GM12878 (cell line): Measurements from ENCODE around the gene SENP6. TPM values are rescaled to one million over a fixed set of nuclear protein-coding genes. Genes with fewer than 3 reads are reported as not detected.

Source experiments
- ATAC-seq: fragments of 200-7000 bp; cut with Tn5 transposase; 3 replicates; pipeline ENCODE4 v1.9.1; 2020; ENCODE audit warnings: mild to moderate bottlenecking, moderate library complexity
- BruUV-seq: library from RNA; stranded (reverse); fragments of 400-500 nt; replicated peaks from 2 replicates; lab custom pipeline; 2021; lab: Mats Ljungman, UMichigan
- CTCF ChIA-PET: fragments of 300-600 bp; sonication (Branson Sonifier 250); formaldehyde crosslinking; extraction: SDS; loops from one replicate; lab custom pipeline; 2021; ENCODE audit warnings: inconsistent platforms; lab: Yijun Ruan, JAX
- POLR2A ChIA-PET: fragments of 350-600 bp; formaldehyde crosslinking; extraction: SDS; loops from one replicate; lab custom pipeline; 2021; ENCODE audit warnings: inconsistent platforms; lab: Charles Lee
- RAD21 ChIA-PET: fragments of 300-600 bp; sonication (Branson Sonifier 250); formaldehyde crosslinking; loops from one replicate; lab custom pipeline; 2023; ENCODE audit warnings: antibody characterized with exemption; ENCODE audit not compliant: unreplicated experiment; lab: Charles Lee
- SMC1A ChIA-PET: fragments of 300-600 bp; sonication (Branson Sonifier 250); formaldehyde crosslinking; loops from one replicate; lab custom pipeline; 2023; ENCODE audit not compliant: unreplicated experiment, uncharacterized antibody; lab: Charles Lee
- DNase-seq: peaks from one replicate; pipeline ENCODE4 v3.0.0-alpha.2; 2011; ENCODE audit warnings: low read depth, low spot score
- FAIRE-seq: peaks from 3 replicates; lab custom pipeline; 2011; peaks lifted over from hg19 to GRCh38; lab: Jason Lieb, UNC
- H2AFZ ChIP-seq: 2 replicates; pipeline ENCODE4 v1.6.0; 2011; ENCODE audit warnings: low read depth, low read length, control low read depth; ENCODE audit not compliant: control insufficient read depth
- H3K27ac ChIP-seq: 2 replicates; pipeline ENCODE4 v1.5.1; 2011; ENCODE audit warnings: control low read depth; ENCODE audit not compliant: control insufficient read depth, insufficient read depth
- H3K27me3 ChIP-seq, 2 experiments: replicated peaks in 1 of 2; 2 replicates each; pipeline versions ENCODE4 v1.6.0 to v1.6.1; 2011; ENCODE audit warnings: low read length in 1 of 2; ENCODE audit not compliant: control insufficient read depth in 2 of 2, insufficient read depth in 2 of 2
- H3K36me3 ChIP-seq, 2 experiments: 2 replicates each; pipeline ENCODE4 v1.5.1; 2011; ENCODE audit warnings: low read length in 1 of 2; ENCODE audit not compliant: control insufficient read depth in 2 of 2, insufficient read depth in 2 of 2
- H3K4me1 ChIP-seq: 2 replicates; pipeline ENCODE4 v1.6.1; 2011; ENCODE audit warnings: mild to moderate bottlenecking, low read length, moderate library complexity, mixed read lengths; ENCODE audit not compliant: control insufficient read depth, insufficient read depth
- H3K4me2 ChIP-seq: 2 replicates; pipeline ENCODE4 v1.6.0; 2011; ENCODE audit warnings: control low read depth; ENCODE audit not compliant: control insufficient read depth, insufficient read depth
- H3K4me3 ChIP-seq: fragments of 200-600 bp; sonication (generic); 2 replicates; pipeline ENCODE4 v1.5.1; 2016
- H3K79me2 ChIP-seq: 2 replicates; pipeline ENCODE4 v1.6.0; 2011; ENCODE audit warnings: low read length; ENCODE audit not compliant: control insufficient read depth, insufficient read depth
- H3K9ac ChIP-seq: 2 replicates; pipeline ENCODE4 v1.8.0; 2011; ENCODE audit warnings: low read length, control low read depth, mixed read lengths; ENCODE audit not compliant: control insufficient read depth, insufficient read depth
- H3K9me3 ChIP-seq: replicated peaks from 3 replicates; pipeline ENCODE4 v1.5.1; 2011; ENCODE audit warnings: mild to moderate bottlenecking, low read length; ENCODE audit not compliant: control insufficient read depth, insufficient read depth
- H4K20me1 ChIP-seq: 2 replicates; pipeline ENCODE4 v1.6.0; 2011; ENCODE audit not compliant: control insufficient read depth, insufficient read depth
- CREM ChIP-seq: IDR thresholded peaks from 2 replicates; pipeline ENCODE4 v1.6.1; 2014; ENCODE audit warnings: antibody characterized with exemption, low read depth
- IRF4 ChIP-seq: IDR thresholded peaks from 2 replicates; pipeline ENCODE4 v1.6.1; 2011; ENCODE audit warnings: low read depth, low read length
- JUND ChIP-seq: IDR thresholded peaks from 2 replicates; pipeline ENCODE4 v1.6.1; 2012; ENCODE audit warnings: low read depth, mild to moderate bottlenecking, low read length, improper control_type of control experiment, moderate library complexity
- PAX8 ChIP-seq: fragments of 450-650 bp; IDR thresholded peaks from 2 replicates; pipeline ENCODE4 v1.6.1; 2017; ENCODE audit warnings: mild to moderate bottlenecking, moderate library complexity
- SPI1 ChIP-seq: IDR thresholded peaks from 2 replicates; pipeline ENCODE4 v1.6.1; 2011; ENCODE audit warnings: low read depth, mild to moderate bottlenecking, low read length, moderate library complexity, borderline replicate concordance; ENCODE audit not compliant: insufficient read depth
- WGBS: methylation state at CpG from one replicate; pipeline ENCODE4 v1.1.6; 2016; ENCODE audit warnings: low lambda C conversion rate; ENCODE audit not compliant: insufficient replicate concordance, insufficient coverage; ENCODE audit errors: missing lambda C conversion rate; 5-methylcytosine and 5-hydroxymethylcytosine counted together
- in situ Hi-C: fragments of 300-500 bp; cut with MboI; formaldehyde crosslinking; loops from 9 replicates; pipeline ENCODE4 v1.14.3; 2018; ENCODE audit warnings: mixed read lengths
- intact Hi-C: fragments of 100-400 bp; cut with micrococcal nuclease; formaldehyde crosslinking; loops from one replicate; pipeline ENCODE4 v1.14.2; 2022; ENCODE audit not compliant: unreplicated experiment
- polyA plus RNA-seq, 11 experiments: library from polyadenylated mRNA; depleted of rRNA in 4 of 11; unstranded in 6 of 11; stranded (reverse) in 5 of 11; fragments of >200 nt; fragmentation: Nextera tagmentation in 4 of 11; fragmentation: Illumina TruSeq in 1 of 11; extraction: Ambion mirVana in 4 of 11; extraction: Trizol in 1 of 11; gene quantifications; 1 replicate in 1 of 11; 2 replicates in 10 of 11; pipeline versions ENCODE4 v1.2.1 to v1.2.3, GENCODE V29; 2011 to 2016; ENCODE audit warnings: inconsistent platforms in 2 of 11, missing spikeins in 2 of 11, low read depth in 1 of 11
- total RNA-seq, 4 experiments: library from RNA; depleted of rRNA in 3 of 4; stranded (reverse); fragments of >200 nt in 3 of 4; fragmentation: Illumina TruSeq in 1 of 4; extraction: Trizol in 1 of 4; gene quantifications; 2 replicates each; pipeline versions ENCODE4 v1.2.1 to v1.2.3, GENCODE V29; 2013 to 2021
- TF ChIP-seq, protein P1 (sequence below): fragments of 450-650 bp; IDR thresholded peaks from 2 replicates; pipeline ENCODE4 v1.6.1; 2017; ENCODE audit warnings: mild to moderate bottlenecking
- TF ChIP-seq, protein P2 (sequence below): fragments of 450-650 bp; IDR thresholded peaks from 2 replicates; pipeline ENCODE4 v1.6.1; 2016; ENCODE audit warnings: mild to moderate bottlenecking, moderate library complexity, borderline replicate concordance

The SENP6 gene
- total and polyA plus RNA-seq, 10 of the 15 experiments (the other 5 are each of a cell fraction or from before 2014, with no cell fraction given): 10.7 to 70.0 (median 42.3) TPM

DNA sequence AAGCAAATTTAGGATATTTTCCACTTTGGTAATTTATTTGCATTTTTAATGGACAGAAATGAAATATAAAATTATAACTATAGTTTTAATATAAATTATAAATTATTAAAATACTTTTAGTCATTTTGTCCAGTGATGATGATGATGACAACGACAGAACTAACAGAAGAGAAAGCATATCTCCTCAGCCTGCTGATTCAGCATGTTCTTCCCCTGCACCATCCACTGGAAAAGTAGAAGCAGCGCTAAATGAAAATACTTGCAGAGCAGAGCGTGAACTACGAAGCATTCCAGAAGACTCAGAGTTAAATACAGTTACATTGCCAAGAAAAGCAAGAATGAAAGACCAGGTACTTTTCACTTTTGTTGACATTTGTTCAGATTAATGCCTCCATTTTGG lies 64.9 kb downstream of the SENP6 start:
- TF ChIP-seq JUND (no peak), PAX8 (no peak), IRF4 (no peak), CREM (no peak), SPI1 (no peak)
- TF ChIP-seq, protein P1, sequence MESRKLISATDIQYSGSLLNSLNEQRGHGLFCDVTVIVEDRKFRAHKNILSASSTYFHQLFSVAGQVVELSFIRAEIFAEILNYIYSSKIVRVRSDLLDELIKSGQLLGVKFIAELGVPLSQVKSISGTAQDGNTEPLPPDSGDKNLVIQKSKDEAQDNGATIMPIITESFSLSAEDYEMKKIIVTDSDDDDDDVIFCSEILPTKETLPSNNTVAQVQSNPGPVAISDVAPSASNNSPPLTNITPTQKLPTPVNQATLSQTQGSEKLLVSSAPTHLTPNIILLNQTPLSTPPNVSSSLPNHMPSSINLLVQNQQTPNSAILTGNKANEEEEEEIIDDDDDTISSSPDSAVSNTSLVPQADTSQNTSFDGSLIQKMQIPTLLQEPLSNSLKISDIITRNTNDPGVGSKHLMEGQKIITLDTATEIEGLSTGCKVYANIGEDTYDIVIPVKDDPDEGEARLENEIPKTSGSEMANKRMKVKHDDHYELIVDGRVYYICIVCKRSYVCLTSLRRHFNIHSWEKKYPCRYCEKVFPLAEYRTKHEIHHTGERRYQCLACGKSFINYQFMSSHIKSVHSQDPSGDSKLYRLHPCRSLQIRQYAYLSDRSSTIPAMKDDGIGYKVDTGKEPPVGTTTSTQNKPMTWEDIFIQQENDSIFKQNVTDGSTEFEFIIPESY: no peak
- TF ChIP-seq, protein P2, sequence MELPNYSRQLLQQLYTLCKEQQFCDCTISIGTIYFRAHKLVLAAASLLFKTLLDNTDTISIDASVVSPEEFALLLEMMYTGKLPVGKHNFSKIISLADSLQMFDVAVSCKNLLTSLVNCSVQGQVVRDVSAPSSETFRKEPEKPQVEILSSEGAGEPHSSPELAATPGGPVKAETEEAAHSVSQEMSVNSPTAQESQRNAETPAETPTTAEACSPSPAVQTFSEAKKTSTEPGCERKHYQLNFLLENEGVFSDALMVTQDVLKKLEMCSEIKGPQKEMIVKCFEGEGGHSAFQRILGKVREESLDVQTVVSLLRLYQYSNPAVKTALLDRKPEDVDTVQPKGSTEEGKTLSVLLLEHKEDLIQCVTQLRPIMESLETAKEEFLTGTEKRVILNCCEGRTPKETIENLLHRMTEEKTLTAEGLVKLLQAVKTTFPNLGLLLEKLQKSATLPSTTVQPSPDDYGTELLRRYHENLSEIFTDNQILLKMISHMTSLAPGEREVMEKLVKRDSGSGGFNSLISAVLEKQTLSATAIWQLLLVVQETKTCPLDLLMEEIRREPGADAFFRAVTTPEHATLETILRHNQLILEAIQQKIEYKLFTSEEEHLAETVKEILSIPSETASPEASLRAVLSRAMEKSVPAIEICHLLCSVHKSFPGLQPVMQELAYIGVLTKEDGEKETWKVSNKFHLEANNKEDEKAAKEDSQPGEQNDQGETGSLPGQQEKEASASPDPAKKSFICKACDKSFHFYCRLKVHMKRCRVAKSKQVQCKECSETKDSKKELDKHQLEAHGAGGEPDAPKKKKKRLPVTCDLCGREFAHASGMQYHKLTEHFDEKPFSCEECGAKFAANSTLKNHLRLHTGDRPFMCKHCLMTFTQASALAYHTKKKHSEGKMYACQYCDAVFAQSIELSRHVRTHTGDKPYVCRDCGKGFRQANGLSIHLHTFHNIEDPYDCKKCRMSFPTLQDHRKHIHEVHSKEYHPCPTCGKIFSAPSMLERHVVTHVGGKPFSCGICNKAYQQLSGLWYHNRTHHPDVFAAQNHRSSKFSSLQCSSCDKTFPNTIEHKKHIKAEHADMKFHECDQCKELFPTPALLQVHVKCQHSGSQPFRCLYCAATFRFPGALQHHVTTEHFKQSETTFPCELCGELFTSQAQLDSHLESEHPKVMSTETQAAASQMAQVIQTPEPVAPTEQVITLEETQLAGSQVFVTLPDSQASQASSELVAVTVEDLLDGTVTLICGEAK: no peak
- Histone ChIP-seq H2AFZ (no peak overlapping the region), H3K79me2 (no peaks in the 10 kb centered on the region), H3K4me3 (no peak overlapping the region), H3K4me1 (no peaks in the 10 kb centered on the region), H3K27me3 (no peaks in the 10 kb centered on the region), H3K27ac (no peak overlapping the region), H3K9ac (no peak overlapping the region), H4K20me1 (no peaks in the 10 kb centered on the region), H3K36me3 (peaks cover 0 to 13% of the 10 kb centered on the region in 2 experiments; a peak in 2 of 4 replicates), H3K4me2 (no peak overlapping the region), H3K9me3 (no peaks in the 10 kb centered on the region)
- FAIRE-seq: no peak
- no peak for DNase-seq
- WGBS: 73% methylated on average over 4 of the region's 4 CpGs
- ChIA-PET CTCF (no interaction called here), RAD21 (no interaction called here), POLR2A (no interaction called here), SMC1A (no interaction called here)
- BruUV-seq: no TSS peak
- ATAC-seq: no peak
- in situ Hi-C loops (no loop called here), intact Hi-C loops (no loop called here)
